ENCODE results near the gene MAML3. TPM values are rescaled to one million over a fixed set of nuclear protein-coding genes. Genes with fewer than 3 reads are reported as not detected.

Gene MAML3
- total RNA-seq, 3 donors from 2014 or later = 0.60 to 1.0 (median 0.73) TPM

- no peak overlapping the region for H3K4me3 Mint-ChIP-seq
- DNase-seq = no peak
- peaks cover 4% of the 10 kb centered on the region for H3K27me3 Mint-ChIP-seq (ENCODE audit: low read depth)
- no peaks in the 10 kb centered on the region for H3K36me3 Mint-ChIP-seq (ENCODE audit: insufficient read depth)
- no peaks in the 10 kb centered on the region for H3K4me1 Mint-ChIP-seq (ENCODE audit: low read depth)
- no peak for ATAC-seq
- no peaks in the 10 kb centered on the region for H3K9me3 Mint-ChIP-seq
Measured at GRCh38 chr4:139920486-139921002, 233.4 kb downstream of the MAML3 start.

- ATAC-seq = no peak
- Mint-ChIP-seq H3K4me1 (ENCODE audit: low read depth) (no peaks in the 10 kb centered on the region), H3K27me3 (ENCODE audit: low read depth) (peaks cover 4% of the 10 kb centered on the region)
Measured at GRCh38 chr4:139919521-139919920, 234.5 kb downstream of the MAML3 start.

GRCh38 chr4:139919004-139919403 lies 235.0 kb downstream of the MAML3 start:
- Mint-ChIP-seq H3K36me3 (ENCODE audit: insufficient read depth) (no peaks in the 10 kb centered on the region), H3K9me3 (no peaks in the 10 kb centered on the region), H3K27me3 (ENCODE audit: low read depth) (peaks cover 4% of the 10 kb centered on the region), H3K4me1 (ENCODE audit: low read depth) (no peaks in the 10 kb centered on the region), H3K4me3 (no peak overlapping the region)
- ATAC-seq (no peak), DNase-seq (no peak)

More at GRCh38 chr4:139919521-139919920, 234.5 kb downstream of the MAML3 start:
- no peaks in the 10 kb centered on the region for H3K36me3 Mint-ChIP-seq (ENCODE audit: insufficient read depth)
- no peak for DNase-seq
- no peaks in the 10 kb centered on the region for H3K9me3 Mint-ChIP-seq
- no peak overlapping the region for H3K4me3 Mint-ChIP-seq

- DNase-seq (no peak), ATAC-seq (no peak)
- Mint-ChIP-seq H3K4me3 (no peak overlapping the region), H3K36me3 (ENCODE audit: insufficient read depth) (no peaks in the 10 kb centered on the region), H3K27me3 (ENCODE audit: low read depth) (peaks cover 4% of the 10 kb centered on the region), H3K4me1 (ENCODE audit: low read depth) (no peaks in the 10 kb centered on the region), H3K9me3 (no peaks in the 10 kb centered on the region)
Measured at GRCh38 chr4:139918591-139918990, 235.4 kb downstream of the MAML3 start.

- Mint-ChIP-seq H3K36me3 (ENCODE audit: insufficient read depth) (no peaks in the 10 kb centered on the region), H3K4me3 (no peak overlapping the region), H3K27me3 (ENCODE audit: low read depth) (peaks cover 4% of the 10 kb centered on the region), H3K4me1 (ENCODE audit: low read depth) (no peaks in the 10 kb centered on the region), H3K9me3 (no peaks in the 10 kb centered on the region)
- no peak for ATAC-seq
- DNase-seq = no peak
Measured at GRCh38 chr4:139917896-139918295, 236.1 kb downstream of the MAML3 start.

GRCh38 chr4:139916041-139916440 lies 237.9 kb downstream of the MAML3 start:
- Mint-ChIP-seq H3K36me3 (ENCODE audit: insufficient read depth) (no peaks in the 10 kb centered on the region), H3K9me3 (no peaks in the 10 kb centered on the region), H3K27me3 (ENCODE audit: low read depth) (peaks cover 4% of the 10 kb centered on the region), H3K4me1 (ENCODE audit: low read depth) (no peaks in the 10 kb centered on the region), H3K4me3 (no peak overlapping the region)
- DNase-seq = no peak
- no peak for ATAC-seq

GRCh38 chr4:139915037-139915436 lies 238.9 kb downstream of the MAML3 start:
- Mint-ChIP-seq H3K4me3 (no peak overlapping the region), H3K4me1 (ENCODE audit: low read depth) (no peaks in the 10 kb centered on the region), H3K9me3 (no peaks in the 10 kb centered on the region), H3K36me3 (ENCODE audit: insufficient read depth) (no peaks in the 10 kb centered on the region), H3K27me3 (ENCODE audit: low read depth) (peaks cover 4% of the 10 kb centered on the region)
- DNase-seq (no peak), ATAC-seq (no peak)

- ATAC-seq = no peak
- DNase-seq = no peak
- Mint-ChIP-seq H3K27me3 (ENCODE audit: low read depth) (peaks cover 4% of the 10 kb centered on the region), H3K4me3 (no peak overlapping the region), H3K36me3 (ENCODE audit: insufficient read depth) (no peaks in the 10 kb centered on the region), H3K4me1 (ENCODE audit: low read depth) (no peaks in the 10 kb centered on the region), H3K9me3 (no peaks in the 10 kb centered on the region)
Measured at GRCh38 chr4:139913995-139914598, 239.9 kb downstream of the MAML3 start.

GRCh38 chr4:139913398-139913990 lies 240.5 kb downstream of the MAML3 start:
- H3K36me3 Mint-ChIP-seq (ENCODE audit: insufficient read depth) = no peaks in the 10 kb centered on the region
- peaks cover 4% of the 10 kb centered on the region for H3K27me3 Mint-ChIP-seq (ENCODE audit: low read depth)
- DNase-seq = no peak
- no peak for ATAC-seq
- H3K4me1 Mint-ChIP-seq (ENCODE audit: low read depth) = no peaks in the 10 kb centered on the region
- H3K4me3 Mint-ChIP-seq = no peak overlapping the region
- H3K9me3 Mint-ChIP-seq = no peaks in the 10 kb centered on the region

- H3K4me1 Mint-ChIP-seq (ENCODE audit: low read depth) = no peaks in the 10 kb centered on the region
- DNase-seq (no peak), ATAC-seq (no peak)
- no peaks in the 10 kb centered on the region for H3K9me3 Mint-ChIP-seq
- H3K27me3 Mint-ChIP-seq (ENCODE audit: low read depth) = no peaks in the 10 kb centered on the region
- no peak overlapping the region for H3K4me3 Mint-ChIP-seq
- no peaks in the 10 kb centered on the region for H3K36me3 Mint-ChIP-seq (ENCODE audit: insufficient read depth)
Measured at GRCh38 chr4:139912445-139912844, 241.5 kb downstream of the MAML3 start.

- DNase-seq (no peak), ATAC-seq (no peak)
- Mint-ChIP-seq H3K9me3 (peaks cover 4% of the 10 kb centered on the region), H3K27me3 (ENCODE audit: low read depth) (no peaks in the 10 kb centered on the region), H3K4me3 (no peak overlapping the region), H3K36me3 (ENCODE audit: insufficient read depth) (no peaks in the 10 kb centered on the region), H3K4me1 (ENCODE audit: low read depth) (no peaks in the 10 kb centered on the region)
Measured at GRCh38 chr4:139910106-139910505, 243.9 kb downstream of the MAML3 start.

- DNase-seq (no peak), ATAC-seq (no peak)
- Mint-ChIP-seq H3K27me3 (ENCODE audit: low read depth) (no peaks in the 10 kb centered on the region), H3K4me3 (no peak overlapping the region), H3K36me3 (ENCODE audit: insufficient read depth) (no peaks in the 10 kb centered on the region), H3K4me1 (ENCODE audit: low read depth) (no peaks in the 10 kb centered on the region), H3K9me3 (peaks cover 4% of the 10 kb centered on the region)
Measured at GRCh38 chr4:139908636-139909437, 245.1 kb downstream of the MAML3 start.

GRCh38 chr4:139907001-139907809 lies 246.8 kb downstream of the MAML3 start:
- ATAC-seq = no peak
- H3K4me1 Mint-ChIP-seq (ENCODE audit: low read depth) = no peaks in the 10 kb centered on the region
- DNase-seq = no peak
- peaks cover 4% of the 10 kb centered on the region for H3K9me3 Mint-ChIP-seq
- no peak overlapping the region for H3K4me3 Mint-ChIP-seq
- H3K36me3 Mint-ChIP-seq (ENCODE audit: insufficient read depth) = no peaks in the 10 kb centered on the region
- H3K27me3 Mint-ChIP-seq (ENCODE audit: low read depth) = no peaks in the 10 kb centered on the region

GRCh38 chr4:139905489-139905888 lies 248.5 kb downstream of the MAML3 start:
- H3K36me3 Mint-ChIP-seq (ENCODE audit: insufficient read depth) = no peaks in the 10 kb centered on the region
- no peak overlapping the region for H3K4me3 Mint-ChIP-seq
- DNase-seq (no peak), ATAC-seq (no peak)
- peaks cover 4% of the 10 kb centered on the region for H3K9me3 Mint-ChIP-seq
- no peaks in the 10 kb centered on the region for H3K27me3 Mint-ChIP-seq (ENCODE audit: low read depth)
- H3K4me1 Mint-ChIP-seq (ENCODE audit: low read depth) = no peaks in the 10 kb centered on the region

Data from activated T-cell treated with anti-CD3 and anti-CD28 coated beads, Interleukin-2, amount 50 U/mL, for 4 hours (primary cell).